ENCODE measurements around the gene SCN1B. TPM values are rescaled to one million over a fixed set of nuclear protein-coding genes. Genes with fewer than 3 reads are reported as not detected.

The SCN1B gene
- total and polyA plus RNA-seq, 2 of the 13 experiments (the other 11 are each of a cell fraction or from before 2014, with no cell fraction given), result 2.7 to 20.1 TPM

- peak; percentile 60 for TF ChIP-seq ZNF687 (CRISPR knock-in tag; IDR thresholded peaks at IDR 0.05)
- no peak for TF ChIP-seq ZNF549 (CRISPR knock-in tag; IDR thresholded peaks at IDR 0.05)
- no peak for TF ChIP-seq ZBTB33 (CRISPR knock-in tag; IDR thresholded peaks at IDR 0.05)
- TF ChIP-seq MTF1 (CRISPR knock-in tag; IDR thresholded peaks at IDR 0.05), result no peak
- TF ChIP-seq MYNN (CRISPR knock-in tag; IDR thresholded peaks at IDR 0.05; ENCODE audit: low read depth), result no peak
- no peak for TF ChIP-seq ZNF639 (CRISPR knock-in tag; conservative IDR thresholded peaks at IDR 0.05)
- 0 out of 2 replicates have a peak, but pooled peaks have one; percentile 75 for TF ChIP-seq ZFP90 (CRISPR knock-in tag; IDR thresholded peaks at IDR 0.05; ENCODE audit: borderline replicate concordance)
- TF ChIP-seq ZNF724P (CRISPR knock-in tag; IDR thresholded peaks at IDR 0.05; ENCODE audit: borderline replicate concordance), result no peak
- TF ChIP-seq ZNF343 (CRISPR knock-in tag; IDR thresholded peaks at IDR 0.05), result no peak
- TF ChIP-seq CBX2 (IDR thresholded peaks at IDR 0.05; ENCODE audit: low read depth, low read length), result no peak
- TF ChIP-seq CBX2 (CRISPR knock-in tag; IDR thresholded peaks at IDR 0.05; ENCODE audit: low read depth), result no peak
- TF ChIP-seq HHEX (CRISPR knock-in tag; IDR thresholded peaks at IDR 0.05), result no peak
- TF ChIP-seq CHCHD3 (CRISPR knock-in tag; IDR thresholded peaks at IDR 0.05), result no peak
- no peak for TF ChIP-seq ZFP1 (CRISPR knock-in tag; IDR thresholded peaks at IDR 0.05)
- no peak for TF ChIP-seq TGIF2 (CRISPR knock-in tag; IDR thresholded peaks at IDR 0.05)
- no peak for TF ChIP-seq ZNF569 (CRISPR knock-in tag; IDR thresholded peaks at IDR 0.05; ENCODE audit: borderline replicate concordance)
- TF ChIP-seq PLRG1 (conservative IDR thresholded peaks at IDR 0.05), result no peak
- TF ChIP-seq ZNF484 (CRISPR knock-in tag; IDR thresholded peaks at IDR 0.05; ENCODE audit: borderline replicate concordance, low read depth), result no peak
Measured at GRCh38 chr19:35042056-35042730, 11.9 kb downstream of the SCN1B start (continued).
